ENCODE measurements around the gene PHACTR4.

- TF ChIP-seq, protein P1, sequence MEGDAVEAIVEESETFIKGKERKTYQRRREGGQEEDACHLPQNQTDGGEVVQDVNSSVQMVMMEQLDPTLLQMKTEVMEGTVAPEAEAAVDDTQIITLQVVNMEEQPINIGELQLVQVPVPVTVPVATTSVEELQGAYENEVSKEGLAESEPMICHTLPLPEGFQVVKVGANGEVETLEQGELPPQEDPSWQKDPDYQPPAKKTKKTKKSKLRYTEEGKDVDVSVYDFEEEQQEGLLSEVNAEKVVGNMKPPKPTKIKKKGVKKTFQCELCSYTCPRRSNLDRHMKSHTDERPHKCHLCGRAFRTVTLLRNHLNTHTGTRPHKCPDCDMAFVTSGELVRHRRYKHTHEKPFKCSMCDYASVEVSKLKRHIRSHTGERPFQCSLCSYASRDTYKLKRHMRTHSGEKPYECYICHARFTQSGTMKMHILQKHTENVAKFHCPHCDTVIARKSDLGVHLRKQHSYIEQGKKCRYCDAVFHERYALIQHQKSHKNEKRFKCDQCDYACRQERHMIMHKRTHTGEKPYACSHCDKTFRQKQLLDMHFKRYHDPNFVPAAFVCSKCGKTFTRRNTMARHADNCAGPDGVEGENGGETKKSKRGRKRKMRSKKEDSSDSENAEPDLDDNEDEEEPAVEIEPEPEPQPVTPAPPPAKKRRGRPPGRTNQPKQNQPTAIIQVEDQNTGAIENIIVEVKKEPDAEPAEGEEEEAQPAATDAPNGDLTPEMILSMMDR (IDR thresholded peaks at IDR 0.05; ENCODE audit: insufficient read depth, low read length, poor library complexity, severe bottlenecking), result no peak
- no peak for TF ChIP-seq EZH2phosphoT487 (conservative IDR thresholded peaks at IDR 0.05; ENCODE audit: low read length)
Observed at GRCh38 chr1:28517649-28517999, 148.1 kb downstream of the PHACTR4 start.

All from SU-DHL-6 (cell line).